GM18505 (cell line): ENCODE data around the gene ANKRD30B.
"Not testable (repeated sequence)": the region's sequence is repeated elsewhere in the genome, so short reads cannot be mapped to it uniquely, and the experiment has no call there.

Experiments
- ATAC-seq: cut with Tn5 transposase; IDR thresholded peaks from one replicate; pipeline ENCODE4 v1.9.1; 2021; ENCODE audit not compliant: unreplicated experiment
- POLR2A ChIP-seq: IDR thresholded peaks from 4 replicates; pipeline ENCODE4 v1.6.1; 2011; ENCODE audit warnings: borderline replicate concordance; ENCODE audit not compliant: insufficient read depth, insufficient read length; ENCODE audit errors: extremely low read depth

ANKRD30B gene

DNA sequence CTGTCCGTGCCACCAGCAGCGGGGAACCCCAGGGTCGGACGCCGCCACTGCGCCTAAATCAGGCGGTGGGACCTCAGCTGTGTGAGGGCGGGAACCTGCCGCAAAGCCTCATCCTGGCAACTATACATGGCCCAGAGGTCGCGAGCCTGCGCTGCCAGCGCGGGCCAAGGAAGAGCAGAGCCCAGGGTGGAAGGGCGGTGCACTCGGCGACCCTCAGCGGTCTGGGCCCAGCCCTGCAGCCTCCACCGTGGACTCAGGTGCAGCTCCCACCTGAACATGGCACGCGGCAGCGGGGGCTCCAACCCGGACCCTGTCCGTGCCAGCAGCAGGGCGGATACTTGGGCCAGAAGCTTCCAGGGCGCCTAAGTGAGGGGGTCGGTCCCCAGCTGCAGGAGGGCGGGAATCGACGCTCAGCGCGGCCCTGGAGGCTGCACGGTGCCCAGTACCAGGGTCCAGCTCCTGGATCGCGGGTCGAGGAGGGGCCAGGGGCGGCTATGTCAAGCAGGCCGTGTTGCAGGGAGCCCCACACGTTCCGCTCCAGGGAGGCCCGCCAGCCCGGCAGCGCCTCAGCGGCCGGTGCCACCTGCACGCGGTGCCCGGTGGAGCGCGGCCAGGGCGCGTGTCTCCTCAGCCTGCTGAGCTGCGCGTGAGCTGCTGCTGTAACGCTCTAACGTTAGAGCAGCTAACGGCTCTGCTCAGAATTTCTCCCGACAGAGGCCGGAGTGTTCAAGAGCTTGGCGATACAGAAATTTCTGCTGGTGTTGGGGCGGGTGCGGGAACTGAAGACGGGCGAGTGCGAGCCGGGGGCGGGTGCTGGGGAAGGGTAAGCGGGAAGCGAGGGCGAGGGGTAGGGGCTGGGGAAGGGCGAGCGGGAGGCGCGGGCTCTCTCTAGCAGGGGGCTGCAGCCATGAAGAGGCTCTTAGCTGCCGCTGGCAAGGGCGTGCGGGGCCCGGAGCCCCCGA lies at the start of gene ANKRD30B:
Gene ANKRD30B, plus strand, starts transcription at position 660 of the 962 bp plus-strand sequence. Its CDS starts 248 bp downstream, at position 908.
- no peak for TF ChIP-seq POLR2A
- no peak for ATAC-seq

GRCh38 chr18:14701286-14702040 lies 46.5 kb upstream of the ANKRD30B start:
- not testable (repeated sequence) for ATAC-seq

DNA sequence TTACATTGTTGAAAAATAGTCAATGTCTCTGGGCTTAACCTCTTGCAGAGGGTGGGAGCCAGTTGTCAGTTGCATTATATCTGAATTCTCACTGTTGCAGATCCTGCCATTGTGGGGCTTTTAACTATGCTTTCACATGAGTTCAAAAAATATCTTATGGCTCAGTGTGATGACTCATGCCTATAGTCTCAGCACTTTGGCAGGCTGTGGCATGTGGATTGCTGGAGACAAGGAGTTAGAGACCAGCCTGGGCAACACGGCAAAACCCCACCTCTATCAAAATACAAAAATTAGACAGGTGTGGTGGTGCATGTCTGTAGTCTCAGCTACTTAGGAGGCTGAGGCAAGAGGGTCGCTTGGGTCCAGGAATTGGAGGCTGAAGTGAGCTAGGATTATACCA lies 38.2 kb upstream of the ANKRD30B start:
- ATAC-seq: not testable (repeated sequence)

DNA sequence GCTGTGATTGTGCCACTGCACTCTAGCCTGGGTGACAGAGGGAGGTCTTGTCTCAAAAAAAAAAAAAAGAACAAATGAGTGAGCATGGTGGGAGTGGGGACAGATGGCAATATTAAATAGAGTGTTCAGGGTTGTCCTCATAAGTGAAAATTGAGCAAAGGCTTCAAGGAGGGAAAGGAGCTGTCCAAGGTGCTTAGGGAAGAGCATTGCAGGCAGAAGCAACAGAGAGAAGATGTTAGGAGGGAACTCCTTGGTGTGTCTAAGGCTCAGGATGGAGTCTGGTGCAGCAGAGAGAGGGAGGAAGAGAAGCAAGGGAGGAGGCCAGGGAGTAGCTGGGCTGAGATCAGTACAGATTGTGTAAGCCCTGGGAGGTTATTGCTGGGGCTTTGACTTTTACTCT lies 26.4 kb upstream of the ANKRD30B start:
- not testable (repeated sequence) for ATAC-seq

- ATAC-seq: not testable (repeated sequence)
Measured at GRCh38 chr18:14739056-14739455, 8.9 kb upstream of the ANKRD30B start.

- TF ChIP-seq POLR2A: no peak
- no peak for ATAC-seq
Measured at GRCh38 chr18:14746897-14747296, 1.1 kb upstream of the ANKRD30B start.

DNA sequence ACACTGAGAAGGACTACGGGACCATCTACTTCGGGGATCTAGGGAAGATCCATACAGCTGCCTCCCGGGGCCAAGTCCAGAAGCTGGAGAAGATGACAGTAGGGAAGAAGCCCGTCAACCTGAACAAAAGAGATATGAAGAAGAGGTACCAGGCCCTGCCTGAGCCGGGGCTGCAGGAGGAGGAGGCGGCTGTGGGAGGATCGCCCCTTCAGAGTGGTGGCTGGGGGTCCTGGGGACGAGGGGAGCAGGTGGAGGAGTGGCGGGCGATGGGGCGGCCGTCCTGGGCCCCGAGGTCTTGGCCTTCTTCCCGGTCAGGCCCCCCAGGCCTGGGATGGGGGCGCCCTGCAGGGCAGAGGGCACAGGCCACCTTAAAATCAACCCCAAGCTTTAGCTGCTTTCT lies 524 bp downstream of the ANKRD30B start:
- no peak for ATAC-seq
- no peak for TF ChIP-seq POLR2A

DNA sequence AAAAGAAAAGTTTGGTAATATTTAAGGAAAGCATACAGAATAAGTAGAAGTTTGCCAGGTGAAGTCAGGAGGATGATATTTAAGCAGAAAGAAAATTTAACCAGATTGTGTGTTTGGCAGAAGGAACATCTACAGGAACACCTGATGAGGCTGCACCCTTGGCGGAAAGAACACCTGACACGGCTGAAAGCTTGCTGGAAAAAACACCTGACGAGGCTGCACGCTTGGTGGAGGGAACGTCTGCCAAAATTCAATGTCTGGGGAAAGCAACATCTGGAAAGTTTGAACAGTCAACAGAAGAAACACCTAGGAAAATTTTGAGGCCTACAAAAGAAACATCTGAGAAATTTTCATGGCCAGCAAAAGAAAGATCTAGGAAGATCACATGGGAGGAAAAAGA lies 15.6 kb downstream of the ANKRD30B start:
- ATAC-seq: not testable (repeated sequence)

GRCh38 chr18:14767474-14767873 lies 19.5 kb downstream of the ANKRD30B start:
- TF ChIP-seq POLR2A: no peak
- ATAC-seq: no peak

GRCh38 chr18:14768241-14768640 lies 20.3 kb downstream of the ANKRD30B start:
- ATAC-seq: no peak
- TF ChIP-seq POLR2A: no peak

- ATAC-seq: no peak
- no peak for TF ChIP-seq POLR2A
Measured at GRCh38 chr18:14769381-14769780, 21.4 kb downstream of the ANKRD30B start.

- no peak for TF ChIP-seq POLR2A
- no peak for ATAC-seq
Measured at GRCh38 chr18:14776801-14777200, 28.8 kb downstream of the ANKRD30B start.

GRCh38 chr18:14781671-14782070 lies 33.7 kb downstream of the ANKRD30B start:
- TF ChIP-seq POLR2A: no peak
- no peak for ATAC-seq

GRCh38 chr18:14784133-14784532 lies 36.2 kb downstream of the ANKRD30B start:
- ATAC-seq: no peak
- no peak for TF ChIP-seq POLR2A

GRCh38 chr18:14796876-14797275 lies 48.9 kb downstream of the ANKRD30B start:
- ATAC-seq: not testable (repeated sequence)

GRCh38 chr18:14797969-14798764 lies 50.2 kb downstream of the ANKRD30B start:
- ATAC-seq: not testable (repeated sequence)

DNA sequence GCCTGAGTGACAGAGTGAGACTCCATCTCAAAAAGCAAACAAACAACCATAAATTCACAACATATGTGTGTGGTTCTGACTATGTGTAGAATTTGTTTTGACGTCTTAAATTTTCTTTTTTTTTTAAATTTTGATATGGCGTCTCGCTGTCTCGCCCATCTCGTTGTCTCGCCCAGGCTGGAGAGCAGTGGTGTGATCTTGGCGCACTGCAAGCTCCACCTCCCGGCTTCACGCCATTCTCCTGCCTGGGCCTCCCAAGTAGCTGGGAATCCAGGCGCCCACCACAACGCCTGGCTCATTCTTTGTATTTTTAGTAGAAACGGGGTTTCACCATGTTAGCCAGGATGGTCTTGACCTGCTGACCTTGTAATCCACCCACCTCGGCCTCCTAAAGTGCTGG lies 63.1 kb downstream of the ANKRD30B start:
- not testable (repeated sequence) for ATAC-seq

DNA sequence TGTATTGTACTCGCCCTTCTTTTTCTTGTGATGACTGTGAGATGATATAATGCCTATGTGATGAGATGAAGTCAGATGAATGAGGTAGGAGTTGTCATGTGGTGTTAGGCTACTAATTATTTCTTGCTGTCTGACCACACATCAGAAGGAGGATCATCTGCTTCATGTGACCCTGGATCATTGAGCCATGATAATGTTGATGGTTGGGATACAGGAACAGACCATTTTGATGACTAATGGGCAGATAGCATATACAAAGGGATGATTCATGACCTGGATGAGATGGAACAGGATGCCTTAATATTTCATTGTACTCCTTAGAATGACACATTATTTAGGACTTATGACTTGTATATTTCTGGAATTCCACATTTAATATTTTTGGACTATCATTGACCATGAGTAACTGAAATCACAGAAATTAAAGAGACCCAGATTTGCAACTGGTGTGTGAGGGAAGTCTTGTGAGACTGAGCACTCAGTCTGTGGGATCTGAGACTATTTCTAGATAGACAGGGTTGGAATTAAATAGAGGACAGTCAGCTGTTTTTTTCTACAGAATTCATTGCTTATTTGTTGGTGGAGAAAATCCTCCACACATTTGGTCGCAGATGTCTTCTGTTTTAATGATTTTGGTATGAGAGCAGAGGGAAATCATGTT lies 79.1 kb downstream of the ANKRD30B start:
- ATAC-seq: not testable (repeated sequence)
